Measurements from ENCODE around the gene PLA2G2D.

The PLA2G2D gene

GRCh38 chr1:20089328-20090077 is 29.8 kb downstream of the PLA2G2D start:
- no peak for DNase-seq (ENCODE audit: low read depth in 1 of 2, low spot score in 1 of 2)

GRCh38 chr1:20087668-20088067 is 31.7 kb downstream of the PLA2G2D start:
- DNase-seq (ENCODE audit: low read depth in 1 of 2, low spot score in 1 of 2): no peak

GRCh38 chr1:20086800-20087199 is 32.5 kb downstream of the PLA2G2D start:
- no peak for DNase-seq (ENCODE audit: low read depth in 1 of 2, low spot score in 1 of 2)

- no peak for DNase-seq (ENCODE audit: low read depth in 1 of 2, low spot score in 1 of 2)
These were observed 36.0 kb downstream of the PLA2G2D start for GRCh38 chr1:20083178-20083944.

GRCh38 chr1:20082772-20083171 is 36.6 kb downstream of the PLA2G2D start:
- DNase-seq (ENCODE audit: low read depth in 1 of 2, low spot score in 1 of 2): no peak

- no peak for DNase-seq (ENCODE audit: low read depth in 1 of 2, low spot score in 1 of 2)
These were observed 38.0 kb downstream of the PLA2G2D start for GRCh38 chr1:20081353-20081810.

- no peak for DNase-seq (ENCODE audit: low read depth in 1 of 2, low spot score in 1 of 2)
These were observed 38.6 kb downstream of the PLA2G2D start for GRCh38 chr1:20080441-20081352.

- DNase-seq (ENCODE audit: low read depth in 1 of 2, low spot score in 1 of 2): no peak
These were observed 39.6 kb downstream of the PLA2G2D start for GRCh38 chr1:20079661-20080305.

GRCh38 chr1:20078711-20079110 is 40.6 kb downstream of the PLA2G2D start:
- no peak for DNase-seq (ENCODE audit: low read depth in 1 of 2, low spot score in 1 of 2)

GRCh38 chr1:20078171-20078651 is 41.1 kb downstream of the PLA2G2D start:
- DNase-seq (ENCODE audit: low read depth in 1 of 2, low spot score in 1 of 2): no peak

GRCh38 chr1:20076710-20077461 is 42.5 kb downstream of the PLA2G2D start:
- no peak for DNase-seq (ENCODE audit: low read depth in 1 of 2, low spot score in 1 of 2)

GRCh38 chr1:20076223-20076622 is 43.1 kb downstream of the PLA2G2D start:
- no peak for DNase-seq (ENCODE audit: low read depth in 1 of 2, low spot score in 1 of 2)

GRCh38 chr1:20075345-20075744 is 44.0 kb downstream of the PLA2G2D start:
- no peak for DNase-seq (ENCODE audit: low read depth in 1 of 2, low spot score in 1 of 2)

GRCh38 chr1:20074725-20075171 is 44.6 kb downstream of the PLA2G2D start:
- DNase-seq (ENCODE audit: low read depth in 1 of 2, low spot score in 1 of 2): no peak

GRCh38 chr1:20074055-20074724 is 45.1 kb downstream of the PLA2G2D start:
- no peak for DNase-seq (ENCODE audit: low read depth in 1 of 2, low spot score in 1 of 2)

GRCh38 chr1:20073256-20073655 is 46.1 kb downstream of the PLA2G2D start:
- DNase-seq (ENCODE audit: low read depth in 1 of 2, low spot score in 1 of 2): no peak

GRCh38 chr1:20072771-20073170 is 46.6 kb downstream of the PLA2G2D start:
- DNase-seq (ENCODE audit: low read depth in 1 of 2, low spot score in 1 of 2): no peak

GRCh38 chr1:20071416-20071815 is 47.9 kb downstream of the PLA2G2D start:
- DNase-seq (ENCODE audit: low read depth in 1 of 2, low spot score in 1 of 2): no peak

- DNase-seq (ENCODE audit: low read depth in 1 of 2, low spot score in 1 of 2): no peak
These were observed 49.0 kb downstream of the PLA2G2D start for GRCh38 chr1:20070357-20070756.
